PC-3 (cell line): ENCODE measurements around the gene ZNF430. TPM values are rescaled to one million over a fixed set of nuclear protein-coding genes. Genes with fewer than 3 reads are reported as not detected.
A peak's percentile ranks its signal among the peaks of the same experiment; 100 is the strongest.

Experiments used
- ATAC-seq: fragments of 200-7000 bp; cut with Tn5 transposase; 2 replicates; pipeline ENCODE4 v1.9.1; 2020; ENCODE audit warnings: mild to moderate bottlenecking, moderate library complexity
- BruUV-seq: library from RNA; stranded (reverse); fragments of 400-500 nt; replicated peaks from 2 replicates; lab custom pipeline; 2021; lab: Mats Ljungman, UMichigan
- CTCF ChIA-PET: fragments of 300-600 bp; sonication (Branson Sonifier 250); formaldehyde crosslinking; loops from one replicate; lab custom pipeline; 2022; ENCODE audit warnings: antibody characterized with exemption; lab: Charles Lee
- POLR2A ChIA-PET: fragments of 300-600 bp; sonication (Branson Sonifier 250); formaldehyde crosslinking; loops from one replicate; lab custom pipeline; 2022; ENCODE audit warnings: antibody characterized with exemption; ENCODE audit not compliant: unreplicated experiment; lab: Charles Lee
- DNase-seq: peaks from one replicate; pipeline ENCODE4 v3.0.0-alpha.2; 2015
- H2AFZ ChIP-seq: fragments of 300-600 bp; sonication (generic); 2 replicates; pipeline ENCODE4 v1.6.0; 2016; ENCODE audit warnings: antibody characterized with exemption, low read length
- H3F3A ChIP-seq: fragments of 300-600 bp; sonication (generic); one replicate; pipeline ENCODE4 v1.6.0; 2017; ENCODE audit warnings: antibody characterized with exemption, low read length, control low read depth, mild to moderate bottlenecking; ENCODE audit not compliant: unreplicated experiment
- H3K27ac ChIP-seq: fragments of 300-600 bp; sonication (generic); 2 replicates; pipeline ENCODE4 v1.5.1; 2016; ENCODE audit warnings: mild to moderate bottlenecking, low read length
- H3K27me3 ChIP-seq: fragments of 300-600 bp; sonication (generic); 2 replicates; pipeline ENCODE4 v1.6.1; 2016; ENCODE audit warnings: low read length, mixed read lengths
- H3K36me3 ChIP-seq: fragments of 300-600 bp; sonication (generic); 2 replicates; pipeline ENCODE4 v1.6.1; 2016; ENCODE audit warnings: low read depth, mixed run types, low read length, mixed read lengths
- H3K4me1 ChIP-seq: fragments of 300-600 bp; sonication (generic); 2 replicates; pipeline ENCODE4 v1.5.1; 2016; ENCODE audit warnings: low read length; ENCODE audit not compliant: insufficient read depth
- H3K4me2 ChIP-seq: fragments of 300-600 bp; sonication (generic); 2 replicates; pipeline ENCODE4 v1.6.0; 2016; ENCODE audit warnings: low read length
- H3K4me3 ChIP-seq: fragments of 300-600 bp; sonication (generic); 2 replicates; pipeline ENCODE4 v1.5.1; 2016; ENCODE audit warnings: mild to moderate bottlenecking, low read length, mixed read lengths
- H3K79me2 ChIP-seq: fragments of 300-600 bp; sonication (generic); 2 replicates; pipeline ENCODE4 v1.6.1; 2017; ENCODE audit warnings: low read length, mixed read lengths
- H3K9ac ChIP-seq: fragments of 300-600 bp; sonication (generic); 2 replicates; pipeline ENCODE4 v1.6.0; 2016; ENCODE audit warnings: mild to moderate bottlenecking, low read length
- H3K9me2 ChIP-seq: fragments of 300-600 bp; sonication (generic); replicated peaks from 2 replicates; pipeline ENCODE4 v1.6.1; 2016; ENCODE audit warnings: mixed run types, low read length, mixed read lengths
- H3K9me3 ChIP-seq: fragments of 300-600 bp; sonication (generic); 2 replicates; pipeline ENCODE4 v1.6.1; 2016; ENCODE audit warnings: low read length, mixed read lengths
- H4K20me1 ChIP-seq: fragments of 300-600 bp; sonication (generic); 2 replicates; pipeline ENCODE4 v1.6.1; 2016; ENCODE audit warnings: low read length, mixed read lengths
- CTCF ChIP-seq: fragments of 300-600 bp; sonication (generic); conservative IDR thresholded peaks from 2 replicates; pipeline ENCODE4 v1.5.1; 2017; ENCODE audit warnings: antibody characterized with exemption, low read depth, mild to moderate bottlenecking, low read length
- EZH2 ChIP-seq: fragments of 300-600 bp; sonication (generic); IDR thresholded peaks from one replicate; pipeline ENCODE4 v1.6.1; 2017; ENCODE audit warnings: antibody characterized with exemption, mild to moderate bottlenecking, low read length; ENCODE audit not compliant: unreplicated experiment
- EZH2phosphoT487 ChIP-seq: fragments of 300-600 bp; sonication (generic); IDR thresholded peaks from 2 replicates; pipeline ENCODE4 v1.6.1; 2018; ENCODE audit warnings: mild to moderate bottlenecking, antibody characterized with exemption, low read length, borderline replicate concordance
- intact Hi-C: fragments of 100-400 bp; cut with micrococcal nuclease; formaldehyde crosslinking; loops from 2 replicates; pipeline ENCODE4 v1.9.0; 2023
- total RNA-seq: library from RNA; depleted of rRNA; stranded (reverse); fragments of >200 nt; gene quantifications from 2 replicates; pipeline ENCODE4 v1.2.3, GENCODE V29; 2014

Gene ZNF430
- total RNA-seq, 1 experiment from 2014 or later = 9.7 TPM

GRCh38 chr19:21082011-21082975 lies 61.8 kb downstream of the ZNF430 start, which contains the start of gene ZNF714:
Gene ZNF714, plus strand, starts transcription at chr19:21082203. Its CDS starts 16,066 bp downstream, at chr19:21098269.
- no peaks in the 10 kb centered on the region for H3F3A ChIP-seq
- peak within 1 kb of the TSS; percentile 18; the same call in 1 of the 2 replicates for H3K27ac ChIP-seq
- peak; percentile 97 for ATAC-seq
- H4K20me1 ChIP-seq = no peaks in the 10 kb centered on the region
- peak within 1 kb of the TSS; percentile 61; the same call in 1 of the 2 replicates for H2AFZ ChIP-seq
- H3K4me3 ChIP-seq = peak within 1 kb of the TSS; percentile 68
- H3K4me1 ChIP-seq = no peaks in the 10 kb centered on the region
- TF ChIP-seq CTCF (no peak), EZH2phosphoT487 (no peak), EZH2 (no peak)
- DNase-seq = peak; percentile 76
- peaks cover 14% of the 10 kb centered on the region; the same call in 1 of the 2 replicates for H3K36me3 ChIP-seq
- intact Hi-C loops = no loop called here
- H3K9ac ChIP-seq = peak within 1 kb of the TSS; percentile 73
- peak within 1 kb of the TSS; percentile 70 for H3K4me2 ChIP-seq
- ChIA-PET CTCF (no interaction called here), POLR2A (no interaction called here)
- H3K79me2 ChIP-seq = peaks cover 13% of the 10 kb centered on the region
- H3K9me2 ChIP-seq = no peaks in the 10 kb centered on the region
- H3K27me3 ChIP-seq = no peaks in the 10 kb centered on the region
- no peaks in the 10 kb centered on the region for H3K9me3 ChIP-seq
- BruUV-seq = TSS peak; percentile 42

GRCh38 chr19:21084343-21084742 lies 63.9 kb downstream of the ZNF430 start:
- Histone ChIP-seq H3K79me2 (peaks cover 13% of the 10 kb centered on the region), H3K27ac (no peak overlapping the region), H3K4me3 (no peak overlapping the region), H3K27me3 (no peaks in the 10 kb centered on the region), H3K9ac (no peak overlapping the region), H4K20me1 (no peaks in the 10 kb centered on the region), H3K4me2 (no peak overlapping the region), H2AFZ (no peak overlapping the region), H3K9me2 (no peaks in the 10 kb centered on the region), H3K4me1 (no peaks in the 10 kb centered on the region), H3K36me3 (peaks cover 14% of the 10 kb centered on the region; the same call in 1 of the 2 replicates), H3K9me3 (no peaks in the 10 kb centered on the region), H3F3A (no peaks in the 10 kb centered on the region)
- intact Hi-C loops = no loop called here
- no TSS peak for BruUV-seq
- ChIA-PET POLR2A (no interaction called here), CTCF (no interaction called here)
- DNase-seq (no peak), ATAC-seq (no peak)
- TF ChIP-seq CTCF = no peak
- no peak for TF ChIP-seq EZH2
- TF ChIP-seq EZH2phosphoT487 = no peak

GRCh38 chr19:21087871-21088270 lies 67.4 kb downstream of the ZNF430 start:
- H3K9me3 ChIP-seq = no peaks in the 10 kb centered on the region
- BruUV-seq = no TSS peak
- no peak overlapping the region for H3K4me3 ChIP-seq
- H3K79me2 ChIP-seq = peaks cover 6% of the 10 kb centered on the region
- intact Hi-C loops = no loop called here
- no peaks in the 10 kb centered on the region for H3K9me2 ChIP-seq
- no peak for TF ChIP-seq EZH2
- no peak for TF ChIP-seq EZH2phosphoT487
- no peak for TF ChIP-seq CTCF
- no peak overlapping the region for H3K27ac ChIP-seq
- H3K4me2 ChIP-seq = no peak overlapping the region
- H2AFZ ChIP-seq = no peak overlapping the region
- ATAC-seq = no peak
- no peaks in the 10 kb centered on the region for H4K20me1 ChIP-seq
- ChIA-PET POLR2A (no interaction called here), CTCF (no interaction called here)
- H3F3A ChIP-seq = no peaks in the 10 kb centered on the region
- H3K9ac ChIP-seq = no peak overlapping the region
- peaks cover 14% of the 10 kb centered on the region; the same call in 1 of the 2 replicates for H3K36me3 ChIP-seq
- H3K4me1 ChIP-seq = no peaks in the 10 kb centered on the region
- no peak for DNase-seq
- H3K27me3 ChIP-seq = no peaks in the 10 kb centered on the region
